Jurkat, Clone E6-1 (cell line): ENCODE results near the gene CNP.

ENCODE experiments used
- DNase-seq: peaks from one replicate; pipeline ENCODE4 v3.0.0-alpha.2; 2011; ENCODE audit warnings: low read depth, low spot score
- H3K4me3 ChIP-seq: 2 replicates; pipeline ENCODE4 v1.5.1; 2011; ENCODE audit warnings: mild to moderate bottlenecking, low read length, control low read depth, moderate library complexity

Gene CNP

DNA sequence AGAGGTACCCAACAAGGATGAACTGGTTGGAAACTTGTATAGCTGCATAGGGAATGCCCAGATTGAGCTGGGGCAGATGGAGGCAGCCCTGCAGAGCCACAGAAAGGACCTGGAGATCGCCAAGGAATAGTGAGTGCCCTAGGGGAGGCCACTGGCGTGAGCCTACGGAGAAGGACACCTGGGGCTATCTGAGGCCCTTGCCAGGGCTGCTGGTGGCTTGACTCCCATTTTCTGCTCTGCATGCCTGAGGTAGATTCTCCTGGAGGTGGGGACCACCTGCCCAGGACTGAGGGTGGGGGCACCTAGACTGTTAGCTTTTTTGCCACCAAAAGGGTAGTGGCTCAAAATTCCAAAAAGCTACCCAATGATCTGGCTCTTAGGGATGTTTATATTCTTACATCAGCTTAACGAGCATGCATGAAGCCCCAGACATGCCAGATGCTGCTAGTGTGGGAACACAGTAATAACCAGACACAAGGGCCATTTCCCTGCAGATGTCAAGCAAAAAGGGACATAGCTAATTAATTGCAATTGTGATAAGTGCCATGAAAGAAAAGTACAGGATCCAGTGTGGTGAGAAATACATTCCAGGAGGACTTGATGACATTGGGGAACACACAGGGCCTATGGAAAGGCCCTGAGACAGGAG, 27.4 kb upstream of the CNP start:
- H3K4me3 ChIP-seq, result no peak overlapping the region
- no peak for DNase-seq

DNA sequence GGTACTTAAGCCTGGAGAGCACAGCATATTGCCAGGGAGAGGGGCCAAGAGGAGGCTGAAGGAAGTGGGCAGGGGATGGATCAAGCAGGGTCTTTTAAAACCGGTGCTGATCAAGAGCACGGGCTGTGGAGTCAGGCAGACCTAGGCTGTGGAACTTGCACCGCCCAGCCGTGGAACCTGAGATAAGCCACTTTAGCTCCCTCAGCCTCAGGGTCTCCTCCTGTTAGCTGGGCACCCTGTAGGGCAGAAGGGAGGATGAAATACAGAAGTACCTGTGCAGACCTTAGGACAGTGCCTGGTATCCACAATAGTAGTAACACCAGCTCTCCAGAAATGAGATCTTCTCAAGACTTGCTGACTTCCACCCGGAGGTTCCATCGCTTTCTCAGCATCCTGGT, 26.9 kb upstream of the CNP start:
- no peak for DNase-seq
- no peak overlapping the region for H3K4me3 ChIP-seq

DNA sequence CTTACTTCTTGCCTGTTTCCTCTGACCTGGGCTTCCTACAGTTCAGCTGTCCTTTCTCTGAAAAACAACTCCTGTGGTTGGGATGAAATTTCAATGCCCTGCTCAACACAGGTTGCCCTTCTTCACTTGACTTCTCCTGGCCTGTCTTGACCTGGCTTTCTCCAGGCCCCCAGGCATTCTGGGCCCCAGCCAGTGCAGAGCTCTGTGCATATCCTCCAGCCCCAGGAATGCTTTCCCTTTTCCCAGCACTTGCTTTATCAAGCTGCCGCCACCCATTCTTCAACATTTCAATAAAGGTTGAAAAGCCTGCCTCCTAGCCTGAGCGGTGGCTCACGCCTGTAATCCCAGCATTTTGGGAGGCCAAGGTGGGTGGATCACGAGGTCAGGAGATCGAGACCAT, 25.4 kb upstream of the CNP start:
- no peak overlapping the region for H3K4me3 ChIP-seq
- no peak for DNase-seq

DNA sequence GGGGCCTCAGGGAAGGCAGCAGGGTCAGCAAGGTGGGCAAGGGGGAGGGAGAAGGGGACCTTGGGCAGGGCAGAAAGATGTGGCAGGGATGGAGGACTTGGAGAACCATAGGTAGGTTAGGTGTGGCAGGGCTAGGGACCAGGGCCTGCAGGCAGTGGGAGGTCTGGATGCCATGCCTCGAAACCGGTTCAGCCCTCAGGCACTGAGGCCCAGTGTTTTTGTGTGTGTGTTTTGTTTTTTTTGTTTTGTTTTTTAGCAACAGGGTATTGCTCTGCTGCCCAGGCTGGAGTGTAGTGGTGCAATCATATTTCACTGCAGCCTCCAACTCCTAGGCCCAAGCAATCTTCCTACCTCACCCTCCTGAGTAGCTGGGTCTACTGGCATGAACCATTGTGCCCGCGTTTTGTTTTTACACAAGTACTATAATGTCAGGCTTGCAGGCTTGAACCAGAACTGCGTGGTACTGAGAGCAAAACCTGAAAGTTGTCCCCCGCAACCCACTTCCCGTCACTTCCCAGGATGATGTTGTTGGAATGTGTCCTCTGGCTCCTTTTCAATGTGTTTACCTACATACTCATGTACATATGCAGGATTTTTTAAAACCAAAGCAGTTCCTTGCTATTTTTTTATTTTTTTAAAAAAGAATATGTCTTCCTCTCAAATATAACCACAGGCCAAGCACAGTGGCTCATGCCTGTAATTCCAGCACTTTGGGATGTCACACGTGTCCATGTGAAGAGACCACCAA, 23.8 kb upstream of the CNP start:
- no peak for DNase-seq
- no peak overlapping the region for H3K4me3 ChIP-seq

DNA sequence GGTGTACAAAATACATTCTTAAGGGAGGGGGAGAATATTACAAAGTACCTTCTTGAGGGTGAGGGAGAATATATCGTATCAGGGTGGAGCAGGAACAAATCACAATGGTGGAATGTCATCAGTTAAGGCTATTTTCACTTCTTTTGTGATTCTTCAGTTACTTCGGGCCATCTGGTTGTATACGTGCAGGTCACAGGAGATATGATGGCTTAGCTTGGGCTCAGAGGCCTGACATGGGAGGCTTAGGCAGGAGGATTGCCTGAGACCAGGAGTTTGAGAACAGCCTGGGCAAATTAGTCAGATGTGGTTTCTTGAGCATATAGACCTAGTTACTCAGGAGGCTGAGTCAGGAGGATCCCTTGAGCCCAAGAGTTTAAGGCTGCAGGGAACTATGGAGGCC, 23.1 kb upstream of the CNP start:
- no peak for DNase-seq

DNA sequence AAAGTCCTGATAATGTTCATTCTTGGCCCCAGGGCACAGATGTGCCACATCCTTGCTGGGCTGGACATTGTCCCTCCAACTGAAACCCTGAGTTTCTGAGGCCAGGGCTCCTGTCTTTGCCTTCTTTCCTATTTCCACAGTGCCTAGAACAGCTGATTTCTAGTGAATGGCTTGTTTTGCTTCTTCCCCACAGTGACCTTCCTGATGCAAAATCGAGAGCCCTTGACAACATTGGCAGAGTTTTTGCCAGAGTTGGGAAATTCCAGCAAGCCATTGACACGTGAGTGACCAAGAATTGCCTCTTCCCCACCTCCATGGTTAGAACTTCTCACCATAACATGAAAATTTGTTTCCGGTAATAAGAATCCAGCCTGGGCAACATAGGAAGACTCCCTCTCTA, 21.7 kb upstream of the CNP start:
- no peak overlapping the region for H3K4me3 ChIP-seq
- no peak for DNase-seq

More for the DNA sequence above, 23.1 kb upstream of the CNP start:
- H3K4me3 ChIP-seq, result no peak overlapping the region

DNA sequence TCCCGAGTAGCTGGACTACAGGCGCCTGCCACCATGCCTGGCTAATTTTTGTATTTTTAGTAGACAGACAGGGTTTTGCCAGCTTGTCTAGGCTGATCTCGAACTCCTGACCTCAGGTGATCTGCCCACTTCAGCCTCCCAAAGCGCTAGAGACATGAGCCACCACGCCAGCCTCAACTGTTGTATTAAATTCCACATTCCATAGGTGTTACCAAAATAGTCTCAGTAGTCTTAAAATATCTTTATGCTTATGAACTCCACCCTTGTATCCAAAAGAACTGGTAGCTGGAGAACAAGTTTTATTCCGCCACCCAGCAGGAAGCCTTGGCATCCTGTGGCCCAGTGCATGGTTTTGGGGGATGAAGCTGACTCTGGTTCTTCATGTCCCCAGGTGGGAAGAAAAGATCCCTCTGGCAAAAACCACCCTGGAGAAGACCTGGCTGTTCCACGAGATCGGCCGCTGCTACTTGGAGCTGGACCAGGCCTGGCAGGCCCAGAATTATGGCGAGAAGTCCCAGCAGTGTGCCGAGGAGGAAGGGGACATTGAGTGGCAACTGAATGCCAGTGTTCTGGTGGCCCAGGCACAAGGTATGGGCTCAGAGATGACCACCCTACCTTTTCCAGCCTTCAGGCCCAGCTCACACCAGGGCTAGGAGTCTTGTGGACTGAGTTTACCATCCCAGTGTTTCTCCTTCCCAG, 17.7 kb upstream of the CNP start:
- H3K4me3 ChIP-seq, result no peak overlapping the region
- no peak for DNase-seq

DNA sequence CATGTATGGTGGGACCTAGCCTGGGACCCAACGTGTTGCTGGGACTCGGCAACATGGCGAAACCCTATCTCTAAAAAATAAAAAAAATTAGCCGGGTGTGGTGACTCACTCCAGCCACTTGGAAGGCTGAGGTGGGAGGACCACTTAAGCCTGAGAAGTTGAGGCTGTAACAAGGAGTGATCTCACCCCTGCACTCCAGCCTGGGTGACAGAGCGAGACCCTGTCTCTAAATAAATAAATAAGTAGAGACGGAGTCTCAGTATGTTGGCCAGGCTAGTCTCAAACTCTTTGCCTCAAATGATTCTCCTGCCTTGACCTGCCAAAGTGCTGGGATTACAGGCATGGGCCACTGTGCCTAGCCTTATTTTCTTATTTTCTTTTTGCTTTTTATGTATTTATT, 10.1 kb upstream of the CNP start:
- DNase-seq, result no peak
- no peak overlapping the region for H3K4me3 ChIP-seq

DNA sequence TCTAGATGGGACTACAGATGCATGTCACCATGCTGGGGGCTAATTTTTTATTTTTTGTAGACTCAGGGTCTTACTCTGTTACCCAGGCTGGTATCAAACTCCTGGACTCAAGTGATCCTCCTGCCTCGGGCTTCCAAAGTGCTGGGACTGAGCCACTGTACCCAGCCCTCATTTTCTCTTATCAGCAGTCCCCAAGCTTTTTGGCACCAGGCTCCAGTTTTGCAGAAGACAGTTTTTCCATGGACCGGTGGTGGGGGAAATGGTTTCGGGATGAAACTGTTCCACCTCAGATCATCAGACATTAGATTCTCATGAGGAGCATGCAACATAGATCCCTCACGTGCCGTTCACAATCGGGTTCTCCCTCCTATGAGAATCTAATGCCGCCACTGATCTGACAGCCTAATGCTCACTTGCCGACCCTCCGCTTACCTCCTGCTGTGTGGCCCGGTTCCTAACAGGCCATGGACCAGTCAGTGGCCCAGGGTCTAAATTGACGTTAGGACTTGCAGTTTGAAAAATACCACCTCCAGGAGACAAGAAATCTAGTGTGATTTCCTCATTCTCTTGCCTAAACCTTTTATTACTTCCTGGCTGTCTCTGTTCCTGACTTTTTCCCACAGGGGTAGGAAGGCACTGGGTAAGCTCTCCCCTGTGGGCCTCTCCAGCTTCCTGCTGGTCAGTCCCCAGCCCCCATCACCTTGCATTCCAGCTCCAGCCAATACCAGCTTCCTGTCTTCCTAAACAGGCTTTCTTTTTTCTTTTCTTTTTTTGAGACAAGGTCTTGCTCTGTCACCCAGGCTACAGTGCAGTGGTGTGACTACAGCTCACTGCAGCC, 9.3 kb upstream of the CNP start:
- no peak for DNase-seq
- H3K4me3 ChIP-seq, result no peak overlapping the region

DNA sequence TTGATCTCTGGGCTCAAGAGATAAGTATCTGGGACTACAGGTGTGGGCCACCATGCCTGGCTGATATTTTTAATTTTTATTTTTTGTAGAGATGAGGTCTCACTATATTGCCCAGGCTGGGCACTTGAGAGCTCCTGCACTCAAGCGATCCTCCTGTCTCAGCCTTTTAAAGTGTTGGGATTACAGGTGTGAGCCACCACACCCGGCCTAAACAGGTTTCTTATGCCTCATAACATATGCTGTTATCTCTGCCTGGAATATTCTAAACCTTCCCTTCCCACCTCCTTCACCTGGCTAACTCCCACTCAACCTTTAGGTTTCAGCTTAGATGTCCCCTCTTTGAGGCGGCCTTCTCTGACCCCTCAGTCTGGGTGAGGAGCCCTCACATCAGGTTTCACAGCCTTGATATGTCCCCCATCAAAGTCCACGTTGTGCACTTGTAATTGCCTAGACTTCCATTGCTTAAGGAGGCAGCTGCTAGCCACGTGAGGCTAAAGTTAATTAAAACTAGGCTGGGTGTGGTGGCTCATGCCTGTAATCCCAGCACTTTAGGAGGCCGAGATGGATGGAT, 8.6 kb upstream of the CNP start:
- no peak for DNase-seq

DNA sequence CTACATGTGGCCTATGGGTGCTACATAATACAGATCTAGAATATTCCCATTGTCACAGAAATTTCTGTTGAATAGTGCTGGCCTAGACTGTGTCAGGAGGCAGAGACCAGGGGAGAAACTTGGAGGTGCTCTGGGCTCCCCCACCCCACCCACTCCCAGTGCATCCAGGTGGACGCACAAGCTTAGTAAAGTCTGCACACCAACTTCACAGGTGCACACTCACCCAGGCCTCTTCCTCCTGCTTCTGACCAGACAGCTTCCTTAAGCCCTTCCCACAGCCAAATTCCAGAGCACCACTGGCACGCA, 7.6 kb upstream of the CNP start:
- H3K4me3 ChIP-seq, result no peak overlapping the region
- DNase-seq, result no peak

More for the DNA sequence above, 8.6 kb upstream of the CNP start:
- H3K4me3 ChIP-seq, result no peak overlapping the region

DNA sequence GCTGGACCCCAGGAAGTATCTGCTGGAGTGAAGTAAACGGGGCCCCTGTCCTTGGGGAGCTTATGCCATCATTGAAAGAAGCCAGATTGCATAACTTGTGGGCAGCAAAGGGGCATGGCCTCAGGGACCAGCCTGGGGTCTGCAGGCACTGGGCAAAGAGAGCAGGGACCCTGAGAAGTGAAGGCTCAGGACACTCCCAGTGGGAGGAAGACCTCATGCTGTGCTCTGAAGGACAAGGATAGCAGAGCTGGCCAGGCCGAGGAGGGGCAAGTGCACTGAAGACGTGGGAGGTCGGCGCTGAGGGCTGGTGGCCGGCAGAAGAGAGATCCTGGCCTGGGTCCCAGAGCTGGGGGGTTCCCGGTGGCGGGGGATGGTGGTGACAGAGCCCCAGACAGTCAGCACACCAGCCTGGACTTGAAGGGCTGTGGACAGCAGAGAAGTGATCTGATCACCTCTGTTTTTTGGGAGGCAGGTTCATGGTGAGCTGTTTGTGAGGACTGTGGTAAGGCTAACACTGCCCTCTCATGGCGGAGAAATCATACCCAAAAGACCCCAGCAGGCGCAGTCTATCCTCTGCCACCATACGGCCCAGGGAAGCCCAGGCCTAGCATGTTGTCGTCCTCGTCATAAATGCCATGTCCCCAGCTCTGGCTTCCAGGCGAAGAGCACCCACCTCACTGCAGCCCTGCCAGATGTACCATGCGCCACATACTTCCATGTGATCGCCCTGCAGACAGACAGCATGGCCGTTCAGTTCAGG, 7.1 kb upstream of the CNP start:
- H3K4me3 ChIP-seq, result no peak overlapping the region
- DNase-seq, result peak; percentile 24

DNA sequence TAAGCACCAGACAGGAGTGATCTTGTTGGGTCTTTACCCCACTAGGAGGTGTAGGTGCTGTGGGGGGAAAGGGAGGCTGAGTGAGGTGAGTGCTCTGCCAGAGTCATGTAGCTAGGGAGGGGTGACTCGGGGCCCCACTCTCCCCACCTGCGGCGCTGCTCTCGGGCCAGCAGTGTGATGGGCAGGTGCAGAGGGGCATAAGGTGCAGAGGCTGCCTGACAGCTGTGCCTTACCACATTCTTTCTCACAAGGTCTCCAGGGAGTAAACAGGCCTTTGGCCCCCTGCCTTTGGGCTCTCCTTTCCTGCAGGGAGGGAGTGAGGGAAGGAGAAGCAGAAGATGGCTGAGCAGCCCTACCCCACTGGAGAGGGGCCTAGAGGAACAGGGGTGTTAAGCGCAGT, 4.5 kb upstream of the CNP start:
- no peak overlapping the region for H3K4me3 ChIP-seq
- DNase-seq, result no peak

DNA sequence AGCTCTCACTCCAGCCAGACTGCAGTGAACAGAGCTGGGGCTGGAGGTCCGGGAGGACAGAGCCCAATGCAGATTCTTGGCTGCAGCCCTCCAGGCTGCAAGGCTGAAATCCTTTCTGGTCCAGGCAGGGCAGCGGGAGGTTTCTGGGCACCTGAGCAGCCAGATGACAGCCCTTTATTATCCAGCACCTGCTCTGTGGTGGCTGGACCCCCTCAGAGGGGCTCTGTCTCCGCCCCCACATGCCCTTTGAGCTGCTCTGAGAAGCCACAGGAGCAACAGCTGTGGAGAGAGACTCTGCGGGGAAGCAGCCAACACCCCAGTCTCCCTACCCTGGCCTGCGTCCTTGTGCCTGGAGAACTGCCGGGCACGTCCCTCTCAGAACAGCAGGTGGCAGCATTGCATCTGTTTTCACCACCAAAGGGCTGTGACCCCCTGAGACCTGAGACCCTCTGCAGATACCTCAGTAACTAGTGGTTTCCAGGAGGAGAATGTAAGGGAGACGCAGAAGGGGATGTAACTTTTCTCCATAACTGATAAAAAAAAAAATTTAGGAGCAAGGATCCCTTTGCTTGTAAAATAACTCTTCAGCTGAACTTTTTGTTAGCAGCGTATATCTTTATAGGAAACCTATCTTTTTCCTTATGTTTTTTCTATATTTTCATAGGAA, 3.7 kb upstream of the CNP start:
- peak; percentile 66 for DNase-seq
- no peak overlapping the region for H3K4me3 ChIP-seq

DNA sequence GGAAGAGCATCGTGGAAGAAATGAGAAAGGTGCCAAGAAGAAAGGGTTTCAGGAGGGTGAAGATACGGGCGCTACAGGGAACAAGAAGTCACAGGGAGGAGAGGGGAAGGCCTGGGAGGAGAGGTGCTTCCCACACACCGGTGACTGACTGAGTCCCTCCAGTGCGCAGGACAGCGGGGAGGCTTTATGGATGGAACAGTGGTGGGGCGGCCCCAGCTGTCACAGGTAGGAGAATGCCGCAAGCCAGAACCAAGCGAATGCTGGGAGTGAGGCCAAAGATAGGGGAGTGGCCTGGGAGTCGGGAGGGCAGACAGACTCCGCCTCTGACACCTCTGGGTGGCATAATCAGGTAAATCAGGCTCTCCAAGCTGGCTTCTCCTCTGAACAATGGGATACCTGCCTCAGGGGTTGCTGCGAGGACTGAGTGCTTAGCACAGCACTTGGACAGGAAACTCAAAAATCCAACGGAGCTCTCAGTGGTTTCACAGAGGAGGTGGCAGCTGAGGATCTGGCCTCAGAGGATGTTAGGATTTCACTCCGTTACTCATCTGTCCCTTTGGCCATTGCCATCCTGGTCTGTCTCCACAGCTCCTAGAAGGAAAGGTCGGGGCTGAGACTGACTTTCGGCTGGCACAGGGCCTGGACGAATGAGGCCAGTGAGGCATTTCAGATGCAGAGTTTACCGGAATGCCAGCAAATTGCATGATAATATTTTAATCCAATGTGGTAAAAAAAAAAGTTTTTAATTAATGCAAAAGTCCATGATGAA, 717 bp upstream of the CNP start:
- no peak for DNase-seq

DNA sequence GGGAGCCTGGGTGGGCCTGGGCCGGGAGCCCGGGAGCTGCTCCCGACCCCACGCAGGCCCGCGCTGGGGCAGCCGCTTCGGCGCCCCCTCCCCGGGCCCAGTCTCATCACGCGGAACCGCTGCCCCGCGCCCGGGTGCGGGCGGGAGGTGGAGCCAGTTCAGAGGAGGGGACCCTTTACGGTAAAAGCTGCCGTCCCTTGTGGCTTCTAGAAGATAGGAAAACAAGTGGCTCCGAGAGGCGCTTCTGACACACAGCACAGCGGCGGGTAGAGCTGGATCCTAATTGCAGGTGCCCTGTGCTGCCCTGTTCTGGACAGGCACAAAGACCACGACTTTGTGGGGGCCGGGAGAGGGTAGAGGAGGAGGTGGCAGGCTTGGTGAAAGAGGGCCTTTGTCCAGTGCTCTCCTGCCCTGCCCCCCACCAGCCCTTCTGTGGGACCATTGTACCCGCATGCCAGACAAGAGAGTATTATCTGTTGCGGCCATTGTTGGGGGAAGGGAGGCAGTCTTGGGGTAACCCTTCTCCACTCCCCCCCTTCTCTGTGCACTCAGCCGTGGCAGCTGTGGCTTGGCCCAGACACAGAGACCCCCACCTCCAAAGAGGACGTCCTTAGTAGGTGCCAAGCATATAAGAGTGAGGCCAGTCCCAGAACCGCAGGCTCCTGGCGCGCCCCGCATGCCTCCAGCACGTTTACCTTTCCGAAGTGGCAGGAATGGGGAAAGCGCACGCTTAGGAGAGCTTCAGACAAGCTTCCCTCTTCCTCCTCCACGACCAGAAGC, 736 bp downstream of the CNP start:
- DNase-seq, result peak; percentile 19
- H3K4me3 ChIP-seq, result peak overlapping the region; percentile 82

More for the DNA sequence above, 717 bp upstream of the CNP start:
- peak overlapping the region; percentile 82 for H3K4me3 ChIP-seq
